CD4-positive, alpha-beta T cell (primary cell): ENCODE measurements around the gene NMRK2. TPM values are rescaled to one million over a fixed set of nuclear protein-coding genes. Genes with fewer than 3 reads are reported as not detected.
A peak's percentile ranks its signal among the peaks of the same experiment; 100 is the strongest.

Experiments
- ATAC-seq: fragments of 200-7000 bp; cut with Tn5 transposase; one replicate; pipeline ENCODE4 v1.10.0; 2022; ENCODE audit warnings: mild to moderate bottlenecking; ENCODE audit not compliant: poor library complexity
- CTCF ChIA-PET: fragments of 350-600 bp; sonication (Branson Sonifier 250); formaldehyde crosslinking; loops from one replicate; lab custom pipeline; 2021; ENCODE audit warnings: antibody characterized with exemption, inconsistent platforms; lab: Charles Lee
- POLR2A ChIA-PET: fragments of 350-600 bp; sonication (Branson Sonifier 250); formaldehyde crosslinking; loops from one replicate; lab custom pipeline; 2021; ENCODE audit warnings: antibody characterized with exemption, inconsistent platforms; lab: Charles Lee
- DNase-seq, 14 experiments: peaks; one replicate each; pipeline ENCODE4 v3.0.0-alpha.2; 2013 to 2020; ENCODE audit warnings: mixed read lengths in 2 of 14
- H3K27ac ChIP-seq, 2 donors: one replicate each; pipeline versions ENCODE4 v1.5.1 to v1.7.0; 2013; ENCODE audit warnings: low read length in 2 of 2, low read depth in 1 of 2, mild to moderate bottlenecking in 1 of 2
- H3K27me3 ChIP-seq, 2 experiments: 1 replicate in 1 of 2; 2 replicates in 1 of 2; pipeline versions ENCODE4 v1.6.1 to v1.7.0; 2013; ENCODE audit warnings: low read length in 2 of 2, control low read depth in 1 of 2, mild to moderate bottlenecking in 1 of 2, moderate library complexity in 1 of 2; ENCODE audit not compliant: insufficient read depth in 2 of 2, control insufficient read depth in 1 of 2
- H3K36me3 ChIP-seq: one replicate; pipeline ENCODE4 v1.6.1; 2013; ENCODE audit warnings: low read length, control low read depth; ENCODE audit not compliant: insufficient read depth
- H3K4me1 ChIP-seq: one replicate; pipeline ENCODE4 v1.6.1; 2013; ENCODE audit warnings: low read length, control low read depth; ENCODE audit not compliant: insufficient read depth
- H3K4me3 ChIP-seq: one replicate; pipeline ENCODE4 v1.5.1; 2013; ENCODE audit warnings: mild to moderate bottlenecking, low read length, moderate library complexity
- H3K9me3 ChIP-seq, 2 experiments: 1 replicate in 1 of 2; 2 replicates in 1 of 2; pipeline versions ENCODE4 v1.6.1 to v1.7.0; 2013; ENCODE audit warnings: low read length in 2 of 2, mild to moderate bottlenecking in 2 of 2, control low read depth in 1 of 2, moderate library complexity in 1 of 2; ENCODE audit not compliant: control insufficient read depth in 1 of 2, insufficient read depth in 1 of 2
- H3K27ac Mint-ChIP-seq: one replicate; pipeline ENCODE4 v1.8.0; 2020; ENCODE audit warnings: mixed read lengths
- H3K27me3 Mint-ChIP-seq: one replicate; pipeline ENCODE4 v1.8.0; 2021; ENCODE audit warnings: mixed read lengths
- H3K36me3 Mint-ChIP-seq: one replicate; pipeline ENCODE4 v1.8.0; 2021; ENCODE audit warnings: low read depth, mixed read lengths
- H3K4me1 Mint-ChIP-seq: one replicate; pipeline ENCODE4 v1.8.0; 2021; ENCODE audit warnings: low read depth, mixed read lengths
- H3K4me3 Mint-ChIP-seq: one replicate; pipeline ENCODE4 v1.8.0; 2020; ENCODE audit warnings: mild to moderate bottlenecking, mixed read lengths
- H3K9me3 Mint-ChIP-seq: one replicate; pipeline ENCODE4 v1.8.0; 2020; ENCODE audit warnings: mixed read lengths
- CTCF ChIP-seq: fragments of 200-600 bp; IDR thresholded peaks from one replicate; pipeline ENCODE4 v1.8.0; 2022; ENCODE audit warnings: antibody characterized with exemption, mild to moderate bottlenecking
- intact Hi-C, 2 experiments: fragments of 100-400 bp; cut with DNase I in 1 of 2; cut with micrococcal nuclease in 1 of 2; formaldehyde crosslinking; loops; one replicate each; pipeline versions ENCODE4 v1.15.1 to v1.9.0; 2023 to 2025; cut with DNase I, micrococcal nuclease
- total RNA-seq, 174 experiments: library from RNA in 2 of 174; stranded (reverse) in 2 of 174; gene quantifications; one replicate each; pipeline ENCODE4 v1.2.3 and lab custom pipeline; 2021 to 2026

Gene NMRK2
- total RNA-seq, 2 experiments from 2014 or later: not detected

- Histone ChIP-seq H3K4me1 (peaks cover 45% of the 10 kb centered on the region), H3K27ac (no peak overlapping the region), H3K36me3 (peaks cover 90% of the 10 kb centered on the region), H3K4me3 (no peak overlapping the region), H3K27me3 (peaks cover 0 to 3% of the 10 kb centered on the region in 2 experiments), H3K9me3 (peaks cover 0 to 18% of the 10 kb centered on the region in 2 experiments)
- ChIA-PET POLR2A (interaction anchor here (1.6 kb wide), 2 partner anchors 9 to 81 kb away, joined by 3 to 7 read pairs; partner anchors contain the start of gene DAPK3), CTCF (no interaction called here)
- Mint-ChIP-seq H3K9me3 (no peaks in the 10 kb centered on the region), H3K27me3 (no peaks in the 10 kb centered on the region), H3K36me3 (peaks cover 87% of the 10 kb centered on the region), H3K4me1 (peaks cover 21% of the 10 kb centered on the region), H3K4me3 (peak overlapping the region; percentile 42), H3K27ac (no peak overlapping the region)
- peak in 3 of 14 experiments; percentile 13 to 41 (median 17) for DNase-seq
- ATAC-seq: no peak
- TF ChIP-seq CTCF: no peak
- intact Hi-C loops: no loop called here
These were observed 46.4 kb downstream of the NMRK2 start for GRCh38 chr19:3979289-3979673.

GRCh38 chr19:3979674-3980352 lies 46.9 kb downstream of the NMRK2 start:
- Histone ChIP-seq H3K9me3 (peaks cover 0 to 18% of the 10 kb centered on the region in 2 experiments), H3K27ac (no peak overlapping the region), H3K4me3 (no peak overlapping the region), H3K27me3 (peaks cover 0 to 3% of the 10 kb centered on the region in 2 experiments), H3K36me3 (peaks cover 92% of the 10 kb centered on the region), H3K4me1 (peaks cover 47% of the 10 kb centered on the region)
- ChIA-PET POLR2A (interaction anchor here (0.6 to 1.6 kb wide), 4 partner anchors 9 to 408 kb away, joined by 3 to 7 read pairs (median 4); partner anchors contain the start of gene DAPK3), CTCF (no interaction called here)
- Mint-ChIP-seq H3K27me3 (no peaks in the 10 kb centered on the region), H3K9me3 (no peaks in the 10 kb centered on the region), H3K27ac (no peak overlapping the region), H3K4me1 (peaks cover 26% of the 10 kb centered on the region), H3K4me3 (peak overlapping the region; percentile 42), H3K36me3 (peaks cover 92% of the 10 kb centered on the region)
- intact Hi-C loops: loop anchor here in 1 of 2 experiments (10.0 kb wide), 1 partner anchor 125 kb away; no protein-coding TSS in a partner anchor
- no peak for ATAC-seq
- no peak for TF ChIP-seq CTCF
- peak in 3 of 14 experiments; percentile 11 to 41 (median 19) for DNase-seq

- H3K36me3 ChIP-seq: peaks cover 86% of the 10 kb centered on the region
- H3K36me3 Mint-ChIP-seq: peaks cover 94% of the 10 kb centered on the region
- POLR2A ChIA-PET: interaction anchor here (0.6 to 1.6 kb wide), 4 partner anchors 10 to 409 kb away, joined by 3 to 7 read pairs (median 4); partner anchors contain the start of gene DAPK3
- H3K4me3 ChIP-seq: no peak overlapping the region
- CTCF ChIA-PET: no interaction called here
- DNase-seq (peak in 2 of 14 experiments; percentile 23 to 39), ATAC-seq (no peak)
- no peaks in the 10 kb centered on the region for H3K9me3 Mint-ChIP-seq
- H3K27me3 Mint-ChIP-seq: no peaks in the 10 kb centered on the region
- H3K4me3 Mint-ChIP-seq: no peak overlapping the region
- no peak for TF ChIP-seq CTCF
- peaks cover 49% of the 10 kb centered on the region for H3K4me1 ChIP-seq
- peaks cover 0 to 18% of the 10 kb centered on the region in 2 experiments for H3K9me3 ChIP-seq
- H3K4me1 Mint-ChIP-seq: peaks cover 34% of the 10 kb centered on the region
- peaks cover 0 to 3% of the 10 kb centered on the region in 2 experiments for H3K27me3 ChIP-seq
- no peak overlapping the region for H3K27ac ChIP-seq
- H3K27ac Mint-ChIP-seq: no peak overlapping the region
- intact Hi-C loops: loop anchor here in 1 of 2 experiments (10.0 kb wide), 1 partner anchor 124 kb away; no protein-coding TSS in a partner anchor
These were observed 47.7 kb downstream of the NMRK2 start for GRCh38 chr19:3980353-3981251.
